Hypothalamus (tissue), 51 donors: Measurements from ENCODE around the gene IGFBP7.
A peak's percentile ranks its signal among the peaks of the same experiment; 100 is the strongest.

ENCODE experiments used
- DNase-seq, 51 donors: peaks; one replicate each; lab custom pipeline; 2025; lab: John Stamatoyannopoulos, UW

The IGFBP7 gene, protein sequence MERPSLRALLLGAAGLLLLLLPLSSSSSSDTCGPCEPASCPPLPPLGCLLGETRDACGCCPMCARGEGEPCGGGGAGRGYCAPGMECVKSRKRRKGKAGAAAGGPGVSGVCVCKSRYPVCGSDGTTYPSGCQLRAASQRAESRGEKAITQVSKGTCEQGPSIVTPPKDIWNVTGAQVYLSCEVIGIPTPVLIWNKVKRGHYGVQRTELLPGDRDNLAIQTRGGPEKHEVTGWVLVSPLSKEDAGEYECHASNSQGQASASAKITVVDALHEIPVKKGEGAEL

DNA sequence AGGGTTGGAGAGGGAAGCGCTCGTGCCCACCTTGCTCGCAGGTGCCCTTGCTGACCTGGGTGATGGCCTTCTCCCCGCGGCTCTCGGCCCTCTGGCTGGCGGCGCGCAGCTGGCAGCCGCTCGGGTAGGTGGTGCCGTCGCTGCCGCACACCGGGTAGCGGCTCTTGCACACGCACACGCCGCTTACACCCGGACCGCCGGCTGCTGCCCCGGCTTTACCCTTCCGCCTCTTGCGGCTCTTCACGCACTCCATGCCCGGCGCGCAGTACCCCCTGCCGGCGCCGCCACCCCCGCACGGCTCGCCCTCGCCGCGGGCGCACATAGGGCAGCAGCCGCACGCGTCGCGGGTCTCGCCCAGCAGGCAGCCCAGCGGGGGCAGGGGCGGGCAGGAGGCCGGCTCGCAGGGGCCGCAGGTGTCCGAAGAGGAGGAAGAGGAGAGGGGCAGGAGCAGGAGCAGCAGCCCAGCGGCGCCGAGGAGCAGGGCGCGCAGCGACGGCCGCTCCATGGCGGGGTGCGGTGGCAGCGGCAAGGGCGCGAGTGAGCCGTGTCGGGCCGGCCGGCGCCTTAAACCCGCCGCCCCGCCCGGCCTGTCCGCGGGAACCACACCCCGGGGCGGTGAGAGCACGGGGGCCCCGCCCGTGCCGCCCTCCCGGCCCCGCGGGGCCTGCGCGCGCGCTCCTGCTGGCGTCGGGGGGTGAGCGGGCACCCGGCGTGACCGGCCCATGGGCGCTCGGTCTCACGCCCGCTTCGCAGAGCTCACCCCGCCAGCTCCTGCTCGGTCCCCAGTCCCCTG, at the start of gene IGFBP7:
Gene IGFBP7 (minus strand): TSS at position 539 of the 793 bp plus-strand sequence. CDS start 34 bp downstream, at position 505.
- peak in 27 of 51 donors; percentile 9 to 72 (median 34) for DNase-seq

DNA sequence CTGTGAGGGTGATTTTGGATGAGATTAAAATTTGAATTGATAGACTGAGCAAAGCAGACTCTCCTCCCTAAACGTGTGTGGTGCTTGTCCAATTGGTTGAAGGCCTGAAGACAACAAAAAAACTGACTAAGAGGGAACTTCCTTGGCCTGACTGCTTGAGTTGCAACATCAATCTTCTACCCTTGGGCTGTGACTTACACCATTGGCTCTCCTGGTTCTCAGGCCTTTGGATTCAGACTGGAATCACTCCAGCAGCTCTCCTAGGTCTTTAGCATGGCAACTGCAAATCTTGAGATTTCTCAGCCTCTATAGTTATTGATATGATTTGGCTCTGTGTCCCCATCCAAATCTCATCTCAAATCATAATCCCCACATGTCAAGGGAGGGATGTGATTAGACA, 49.7 kb upstream of the IGFBP7 start:
- no peak for DNase-seq

DNA sequence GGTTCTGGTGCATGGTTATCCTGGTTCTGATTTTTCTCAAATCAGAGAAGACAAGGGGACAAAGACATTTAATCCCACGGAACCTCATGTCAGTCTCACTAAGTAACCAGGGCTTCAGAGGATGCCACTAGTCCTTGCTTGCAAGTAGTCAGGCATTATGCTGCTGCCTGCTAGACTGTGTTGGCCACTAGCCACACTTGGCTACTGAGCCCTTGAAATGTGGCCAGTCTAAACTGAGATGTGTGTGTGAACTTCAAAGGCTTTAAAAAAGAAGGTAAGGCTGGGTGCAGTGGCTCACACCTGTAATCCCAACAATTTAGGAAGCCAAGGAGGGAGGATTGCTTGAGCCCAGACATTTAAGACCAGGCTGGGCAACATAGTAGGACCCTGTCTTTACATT, 48.6 kb upstream of the IGFBP7 start:
- peak in 1 of 51 donors; percentile 2 for DNase-seq

DNA sequence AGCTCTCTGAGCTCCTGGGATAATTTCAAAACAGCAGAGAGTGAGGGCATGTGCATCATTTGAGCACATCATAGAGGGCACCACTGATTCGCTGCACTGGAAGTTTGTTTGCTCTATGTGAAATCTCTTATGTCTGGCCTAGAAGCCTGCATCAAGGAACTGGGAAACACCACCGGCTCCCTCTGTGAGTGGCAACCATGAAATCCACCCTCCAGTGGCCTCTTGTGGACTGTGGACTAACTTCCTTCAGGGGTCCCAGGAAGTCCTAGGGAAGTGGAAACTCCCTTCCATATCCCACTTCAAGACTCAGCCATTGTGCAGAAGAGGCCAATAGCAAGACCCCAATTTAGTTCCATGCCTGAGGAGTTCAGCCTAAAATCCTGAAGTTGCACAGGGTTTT, 48.0 kb upstream of the IGFBP7 start:
- DNase-seq, result no peak

DNA sequence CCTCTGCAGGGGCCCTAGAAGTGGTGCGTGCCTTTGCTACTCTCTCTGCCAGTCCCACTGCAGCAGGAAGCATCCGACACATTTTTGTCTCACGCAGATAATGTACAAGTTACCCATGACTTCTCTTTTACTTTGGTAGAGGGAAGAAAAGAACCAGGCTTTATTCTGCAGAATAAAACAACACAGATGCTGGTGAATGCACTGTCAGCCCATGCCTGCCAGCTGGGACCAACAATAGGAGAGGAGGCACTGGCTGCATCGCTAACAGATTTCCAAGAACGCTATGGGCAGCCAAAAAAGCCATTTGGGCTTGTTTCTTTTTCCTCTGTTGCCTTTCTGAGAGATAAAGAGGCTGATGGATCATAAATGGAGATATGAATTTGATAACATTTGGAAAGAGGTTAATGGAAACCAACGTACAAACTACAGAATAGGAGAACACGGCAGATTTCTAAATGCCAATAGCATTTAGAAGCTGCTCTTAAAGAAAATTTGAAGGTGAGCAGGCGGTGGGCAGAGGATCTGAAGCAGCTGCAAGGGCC, 47.5 kb upstream of the IGFBP7 start:
- DNase-seq, result peak in 7 of 51 donors; percentile 7 to 50 (median 14)

DNA sequence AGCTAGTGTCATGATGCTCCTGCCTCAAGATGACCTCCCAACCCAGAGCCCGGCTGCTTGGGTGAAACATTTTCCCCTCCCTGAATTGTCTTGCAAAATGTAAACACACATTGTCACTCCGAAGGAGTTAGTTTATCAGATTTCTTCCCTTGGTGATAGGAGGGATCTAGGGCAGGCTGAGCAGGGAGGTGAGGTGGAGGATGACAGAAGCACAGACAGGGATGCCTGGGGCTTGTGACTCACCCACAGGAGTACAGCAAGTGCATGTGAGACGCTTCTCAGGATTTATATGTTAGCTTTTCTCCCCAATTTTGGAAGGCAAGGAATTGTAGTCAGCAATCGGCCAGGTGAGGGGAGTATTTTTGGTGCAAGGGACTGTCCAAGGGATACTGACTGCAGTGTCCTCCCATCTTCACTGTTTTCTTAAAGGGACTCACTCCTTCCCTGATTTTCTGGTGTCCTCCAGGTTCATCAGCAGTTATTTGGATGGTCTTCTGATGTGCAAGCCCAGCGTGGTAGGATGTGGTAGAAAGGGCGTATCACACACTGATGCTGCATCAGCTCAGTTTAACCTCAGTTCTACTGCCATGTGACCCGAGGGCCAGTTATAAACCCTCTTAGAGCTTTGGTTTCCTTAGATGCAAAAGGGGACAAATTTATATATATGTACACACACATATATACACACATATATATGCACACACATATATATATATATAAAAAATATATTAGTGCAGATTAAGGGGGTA, 46.2 kb upstream of the IGFBP7 start:
- no peak for DNase-seq

DNA sequence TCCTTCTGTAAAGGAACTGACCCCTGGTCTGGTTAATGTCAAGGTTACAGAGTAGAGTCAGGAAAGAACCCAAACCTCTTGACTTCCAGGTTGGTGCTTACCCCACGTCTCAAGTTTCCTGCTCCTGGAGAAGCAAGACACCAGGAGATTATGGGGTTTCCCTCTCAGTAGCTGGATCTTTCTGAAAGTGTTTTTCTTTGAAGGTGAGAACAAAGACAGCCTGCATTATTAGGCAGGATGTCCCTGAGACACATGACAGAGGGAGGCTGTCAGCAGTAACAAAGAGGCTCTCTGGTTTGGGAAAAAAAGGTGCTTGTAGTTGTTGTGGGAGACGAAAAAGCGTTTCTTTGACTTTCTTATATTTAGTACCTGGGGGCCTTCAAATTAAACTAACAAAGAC, 44.7 kb upstream of the IGFBP7 start:
- DNase-seq, result no peak

DNA sequence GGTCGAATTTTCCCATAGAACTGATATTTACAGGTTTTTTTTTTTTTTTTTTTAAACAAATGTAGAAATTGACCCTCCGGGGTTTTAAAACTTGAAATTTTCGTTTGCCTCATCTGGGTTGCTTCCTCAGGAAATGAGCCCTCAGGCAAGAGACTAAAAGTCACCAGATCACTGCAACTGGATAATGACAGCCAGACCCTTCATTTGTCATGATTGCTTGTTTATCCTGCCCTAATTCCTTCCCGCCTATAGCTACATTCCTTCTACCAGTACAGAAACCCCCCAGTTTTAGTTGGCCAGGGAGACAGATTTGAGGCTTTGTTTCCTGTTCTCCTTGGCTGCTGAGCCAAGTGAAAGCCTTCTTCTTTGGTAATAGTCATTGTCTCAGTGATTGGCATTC, 44.0 kb upstream of the IGFBP7 start:
- DNase-seq, result no peak

DNA sequence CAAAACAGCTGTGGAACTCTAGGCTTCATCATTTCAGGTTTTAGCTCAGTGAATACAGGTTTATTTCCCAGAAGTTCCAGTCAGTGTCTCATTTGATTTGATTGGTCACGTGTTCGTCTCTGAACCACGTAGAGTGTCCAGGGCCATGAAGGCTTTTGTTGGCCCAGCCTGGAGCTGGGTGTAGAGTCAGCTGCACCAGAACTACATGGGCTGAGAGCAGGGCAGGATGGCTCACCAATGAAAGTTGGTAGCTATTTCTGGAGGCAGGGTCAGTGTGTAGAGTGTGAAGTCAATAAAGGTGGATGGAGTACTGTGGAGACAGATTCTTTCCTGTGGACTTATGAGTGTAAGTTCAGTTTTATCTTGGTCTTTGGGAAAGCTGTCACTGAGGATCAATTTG, 43.0 kb upstream of the IGFBP7 start:
- no peak for DNase-seq

DNA sequence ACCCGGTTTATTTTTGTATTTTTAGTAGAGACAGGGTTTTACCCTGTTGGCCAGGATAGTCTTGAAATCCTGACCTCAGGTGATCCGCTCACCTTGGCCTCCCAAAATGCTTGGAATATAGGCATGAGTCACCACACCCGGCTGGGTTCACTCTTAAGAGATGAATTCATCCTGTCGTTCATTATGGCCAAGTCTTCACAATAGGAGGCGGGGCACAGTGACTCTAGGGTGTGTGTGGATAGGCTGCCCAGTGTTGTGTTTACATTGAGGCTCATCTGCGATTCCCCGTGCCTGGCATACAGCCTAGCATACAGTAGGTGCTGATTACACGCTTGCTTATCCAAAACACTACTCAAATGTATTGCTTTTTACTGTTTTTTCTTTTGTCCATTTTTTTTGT, 41.3 kb upstream of the IGFBP7 start:
- no peak for DNase-seq

DNA sequence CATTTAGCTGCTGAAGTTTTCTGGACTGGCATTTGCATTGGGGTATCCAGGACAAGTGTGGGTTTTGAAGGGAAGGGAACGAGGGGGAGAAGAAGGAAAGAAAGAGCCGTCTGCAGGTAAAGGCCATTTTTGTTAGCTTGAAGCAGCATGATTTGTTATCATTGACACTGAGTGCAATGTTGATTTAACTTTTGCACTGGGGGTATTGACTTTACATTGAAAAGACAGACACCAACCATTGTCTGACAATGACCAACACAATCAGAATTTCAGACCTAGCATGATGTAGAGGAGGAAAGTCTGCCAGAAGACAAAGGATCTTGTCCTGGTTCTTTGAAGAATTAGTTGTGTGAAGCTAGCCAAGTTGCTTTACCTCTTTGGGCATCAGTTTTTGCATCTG, 39.6 kb upstream of the IGFBP7 start:
- no peak for DNase-seq

DNA sequence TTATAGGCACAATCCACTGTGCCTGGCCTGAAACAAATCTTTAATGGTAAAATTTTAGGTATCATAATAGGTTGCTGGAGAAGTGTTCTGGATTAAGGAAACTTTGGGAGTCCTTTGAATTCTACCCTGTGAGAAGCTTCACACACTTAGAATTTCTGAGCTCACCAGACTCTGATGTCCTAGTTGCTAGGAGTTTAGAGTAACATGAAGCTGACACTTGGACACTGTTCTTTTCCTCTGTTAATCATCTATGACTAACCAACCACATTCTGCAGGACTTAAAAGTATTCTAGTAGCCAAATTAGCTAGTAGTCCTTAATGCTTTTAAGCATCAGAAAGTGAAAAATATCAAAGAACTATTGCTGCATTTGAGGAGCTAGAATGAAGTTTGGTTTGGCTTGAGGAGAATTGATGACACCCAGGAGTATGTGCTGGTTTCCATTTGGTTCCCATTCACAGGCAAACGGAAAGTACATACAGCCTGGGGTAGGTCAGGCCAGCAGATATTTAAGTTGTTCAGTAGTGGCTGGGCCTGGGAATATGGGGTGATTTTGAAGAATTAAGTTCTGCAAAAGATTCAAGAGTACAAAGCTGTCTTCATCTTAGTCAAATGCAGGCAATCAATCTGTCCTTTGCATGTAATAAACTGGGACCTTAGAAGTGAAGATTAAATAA, 38.8 kb upstream of the IGFBP7 start:
- no peak for DNase-seq

DNA sequence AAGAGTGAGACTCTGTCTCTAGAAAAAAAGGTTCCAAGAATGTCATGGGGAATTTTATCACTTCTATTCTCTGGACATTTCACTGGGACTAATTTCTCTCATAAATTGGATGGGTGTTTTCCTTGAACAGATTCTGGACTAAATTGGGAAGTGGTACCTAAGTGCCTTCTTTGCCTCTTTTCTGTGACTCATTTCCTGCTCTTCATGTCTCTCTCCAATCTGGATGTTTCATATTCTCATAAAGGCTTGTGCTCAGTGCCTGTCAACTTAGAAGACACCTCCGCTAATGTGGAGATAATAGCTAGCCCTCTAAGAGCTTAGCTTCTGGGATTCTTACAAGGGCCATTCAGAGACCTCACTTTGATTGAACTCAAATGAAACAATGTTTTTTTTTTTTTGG, 38.0 kb upstream of the IGFBP7 start:
- DNase-seq, result no peak

DNA sequence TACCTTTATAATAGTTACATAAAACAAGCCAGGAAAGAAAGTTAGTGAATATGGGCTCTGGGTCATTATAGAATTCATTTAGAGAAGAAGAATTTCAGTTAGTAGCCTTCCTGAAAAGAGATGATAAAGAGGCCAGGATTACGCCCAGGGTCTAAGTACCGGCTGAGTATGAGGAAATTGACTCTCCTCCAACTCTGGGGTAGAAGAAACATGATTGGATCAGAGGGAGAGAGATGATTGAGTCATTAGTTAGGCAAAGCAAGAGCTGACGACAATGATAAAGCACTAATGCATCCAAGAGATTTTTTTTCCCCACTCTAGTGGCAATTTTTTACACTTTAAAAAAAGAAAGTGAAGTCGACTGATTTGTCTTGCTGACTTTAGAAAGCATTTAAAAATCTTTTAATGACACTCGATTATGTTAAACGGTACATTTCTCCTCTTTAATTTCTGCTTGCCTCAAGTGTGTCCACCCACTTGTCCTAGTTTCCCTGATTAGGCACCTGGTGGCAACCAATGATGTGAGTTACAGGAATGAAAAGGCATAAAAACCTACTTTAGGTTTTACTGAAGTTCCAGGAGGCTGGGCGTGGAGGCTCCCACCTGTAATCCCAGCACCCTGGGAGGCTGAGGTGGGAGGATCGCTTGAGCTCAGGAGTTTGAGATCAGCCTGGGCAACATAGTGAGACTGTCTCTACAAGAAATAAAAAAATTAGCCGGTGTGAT, 37.3 kb upstream of the IGFBP7 start:
- no peak for DNase-seq

DNA sequence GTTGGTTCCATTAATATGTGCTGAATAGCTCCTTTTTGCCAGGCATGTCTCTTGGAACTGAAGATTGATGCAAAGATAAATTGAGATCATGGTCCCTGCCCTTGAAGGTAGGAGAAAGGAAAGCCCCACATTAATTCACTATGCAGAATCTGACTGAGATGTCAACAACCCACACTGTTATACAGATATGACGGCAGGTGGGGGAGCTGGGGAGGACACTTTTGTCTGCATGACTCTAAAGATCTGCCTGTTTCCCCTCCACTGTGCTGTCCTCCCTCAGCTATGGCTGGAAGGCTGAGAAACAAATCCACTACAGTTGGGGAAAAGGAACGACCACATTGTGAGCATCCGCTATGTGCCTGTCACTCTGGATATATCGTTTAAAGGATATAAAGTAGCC, 36.3 kb upstream of the IGFBP7 start:
- no peak for DNase-seq

DNA sequence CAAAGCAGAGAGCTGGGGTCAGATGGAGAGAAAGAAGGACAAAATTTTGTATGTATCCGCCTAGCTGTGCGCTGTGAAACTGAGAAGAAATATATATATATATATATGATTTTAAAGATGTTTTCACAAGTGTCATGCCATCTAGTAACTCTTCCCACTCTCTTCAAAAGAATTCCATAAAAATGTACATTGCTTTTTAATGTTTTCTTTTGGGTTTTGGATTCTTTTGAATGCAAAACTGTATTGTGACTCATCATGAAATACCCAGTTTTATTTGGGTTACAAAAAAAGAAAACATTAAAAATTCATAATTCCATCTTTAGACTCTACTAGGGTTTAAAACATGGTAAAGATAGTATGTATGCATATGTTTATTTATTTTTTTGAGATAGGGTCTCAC, 34.3 kb upstream of the IGFBP7 start:
- DNase-seq, result no peak

DNA sequence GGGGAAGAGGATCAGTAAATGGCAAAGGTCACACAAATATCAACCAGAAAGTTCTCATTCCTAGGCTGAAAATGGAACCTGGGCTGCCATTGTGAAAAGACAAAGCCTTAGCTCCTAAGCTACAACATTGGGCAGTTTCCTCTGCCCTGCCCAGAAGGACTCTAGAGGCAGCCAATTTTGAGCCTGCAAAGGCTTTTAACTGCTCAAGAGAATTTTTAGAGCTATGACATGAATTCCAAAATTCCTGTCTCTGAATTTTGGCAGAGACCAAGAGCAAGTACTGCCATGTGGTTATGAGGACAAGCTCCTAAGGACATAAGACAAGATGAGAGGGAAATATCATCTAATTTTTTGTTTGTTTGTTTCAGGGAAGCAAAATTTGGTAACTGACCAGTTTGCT, 29.6 kb upstream of the IGFBP7 start:
- DNase-seq, result no peak

DNA sequence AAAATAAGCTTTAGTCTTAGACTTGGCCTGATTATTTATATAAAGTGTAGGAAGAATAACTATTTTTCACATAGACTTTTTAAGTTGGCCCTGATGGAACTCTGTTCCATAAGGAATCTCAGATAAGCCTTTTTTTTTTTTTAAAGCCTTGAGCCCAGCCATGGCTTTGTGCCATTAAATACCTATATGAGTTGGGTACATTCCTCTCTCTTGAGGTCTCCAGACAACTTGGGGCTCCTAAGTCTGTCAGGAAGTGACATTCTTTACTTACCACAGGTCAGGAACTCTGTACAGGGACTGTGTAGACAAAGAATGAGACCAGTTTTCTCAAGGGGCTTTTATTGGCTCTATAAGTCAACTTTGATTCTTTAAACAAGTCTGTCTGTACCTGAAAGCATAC, 27.1 kb upstream of the IGFBP7 start:
- DNase-seq, result no peak

DNA sequence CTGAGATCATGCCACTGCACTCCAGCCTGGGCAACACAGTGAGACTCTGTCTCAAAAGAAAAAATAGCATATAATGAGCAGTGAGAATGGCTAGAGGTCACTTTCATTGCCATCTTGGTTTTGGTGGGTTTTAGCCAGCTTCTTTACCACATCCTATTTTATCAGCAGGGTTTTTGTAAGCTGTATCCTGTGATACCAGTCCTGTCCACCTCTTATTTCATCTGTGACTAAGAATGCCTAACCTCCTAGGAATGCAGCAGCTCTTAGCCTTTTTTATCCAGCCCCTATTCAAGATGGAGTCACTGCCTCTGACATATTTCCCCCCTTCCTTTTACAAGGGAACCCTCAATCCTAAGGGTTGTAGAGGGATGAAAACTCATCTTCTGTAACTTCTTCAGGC, 26.1 kb upstream of the IGFBP7 start:
- DNase-seq, result no peak

DNA sequence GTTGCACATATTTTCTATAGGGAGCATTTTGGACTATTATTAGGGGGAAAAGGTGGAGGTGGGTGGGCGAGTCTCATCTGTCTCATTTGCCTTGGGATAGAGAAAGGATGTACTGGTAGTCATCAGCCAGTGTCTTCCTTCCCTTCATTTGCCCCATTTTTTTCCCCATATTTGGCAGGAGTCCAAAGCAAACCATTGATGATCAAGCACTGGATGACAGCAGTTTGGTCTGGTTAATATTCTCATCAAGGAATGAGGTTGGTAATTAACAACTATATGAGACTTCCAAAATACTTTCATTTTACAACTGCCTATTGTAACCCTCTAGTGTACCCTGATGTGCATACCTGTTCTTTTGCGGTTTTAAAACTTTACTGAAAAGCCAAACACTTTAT, 22.6 kb upstream of the IGFBP7 start:
- no peak for DNase-seq
